T-cell (primary cell): ENCODE results near the gene DENND2A. TPM values are rescaled to one million over a fixed set of nuclear protein-coding genes. Genes with fewer than 3 reads are reported as not detected.

ENCODE experiments used
- ATAC-seq, 4 experiments: fragments of 200-7000 bp in 3 of 4; fragments of 150-1000 bp in 1 of 4; cut with Tn5 transposase; replicated peaks in 1 of 4; 1 replicate in 3 of 4; 2 replicates in 1 of 4; pipeline ENCODE4 v1.10.0; 2021; ENCODE audit warnings: moderate library complexity in 3 of 4, mild to moderate bottlenecking in 2 of 4, moderate number of reproducible peaks in 1 of 4
- CTCF ChIA-PET, 2 donors: fragments of 300-600 bp; sonication (Branson Sonifier 250); formaldehyde crosslinking; loops; one replicate each; lab custom pipeline; 2022; ENCODE audit warnings: antibody characterized with exemption in 2 of 2; lab: Charles Lee
- POLR2A ChIA-PET, 2 donors: fragments of 300-600 bp; sonication (Branson Sonifier 250); formaldehyde crosslinking; loops; one replicate each; lab custom pipeline; 2022; ENCODE audit warnings: antibody characterized with exemption in 2 of 2; lab: Charles Lee
- DNase-seq, 35 experiments: peaks; one replicate each; pipeline versions ENCODE4 v3.0.0 to v3.0.0-alpha.2; 2013 to 2023
- H3K27ac ChIP-seq: one replicate; pipeline ENCODE4 v1.5.1; 2013; ENCODE audit warnings: low read length
- H3K27me3 ChIP-seq, 2 experiments: replicated peaks in 1 of 2; 1 replicate in 1 of 2; 2 replicates in 1 of 2; pipeline versions ENCODE4 v1.6.1 to v1.7.0; 2013; ENCODE audit warnings: low read length in 1 of 2, mixed read lengths in 1 of 2; ENCODE audit not compliant: control insufficient read depth in 2 of 2, insufficient read depth in 2 of 2; ENCODE audit errors: extremely low read depth in 1 of 2
- H3K36me3 ChIP-seq, 2 donors: 1 replicate in 1 of 2; 2 replicates in 1 of 2; pipeline versions ENCODE4 v1.6.1 to v1.7.0; 2013; ENCODE audit warnings: low read length in 1 of 2; ENCODE audit not compliant: control insufficient read depth in 2 of 2, insufficient read depth in 1 of 2; ENCODE audit errors: extremely low read depth in 1 of 2
- H3K4me1 ChIP-seq, 2 experiments: 1 replicate in 1 of 2; 2 replicates in 1 of 2; pipeline versions ENCODE4 v1.6.1 to v1.7.0; 2013; ENCODE audit warnings: low read length in 2 of 2, mixed read lengths in 1 of 2; ENCODE audit not compliant: insufficient read depth in 2 of 2, control insufficient read depth in 1 of 2; ENCODE audit errors: extremely low read depth in 1 of 2
- H3K4me3 ChIP-seq, 2 donors: 1 replicate in 1 of 2; 2 replicates in 1 of 2; pipeline versions ENCODE4 v1.5.1 to v1.7.0; 2013; ENCODE audit warnings: mild to moderate bottlenecking in 2 of 2, low read length in 1 of 2, moderate library complexity in 1 of 2; ENCODE audit not compliant: control insufficient read depth in 1 of 2; ENCODE audit errors: extremely low read depth in 1 of 2
- H3K9me3 ChIP-seq: 2 replicates; pipeline ENCODE4 v1.7.0; 2013
- H3K27ac Mint-ChIP-seq, 2 donors: one replicate each; pipeline ENCODE4 v1.8.0; 2020 to 2021; ENCODE audit warnings: mild to moderate bottlenecking in 2 of 2, mixed read lengths in 2 of 2
- H3K27me3 Mint-ChIP-seq, 2 donors: one replicate each; pipeline ENCODE4 v1.8.0; 2021 to 2022; ENCODE audit warnings: mixed read lengths in 2 of 2
- H3K36me3 Mint-ChIP-seq: one replicate; pipeline ENCODE4 v1.8.0; 2021; ENCODE audit warnings: mixed read lengths
- H3K4me1 Mint-ChIP-seq, 3 donors: one replicate each; pipeline ENCODE4 v1.8.0; 2020 to 2022; ENCODE audit warnings: mixed read lengths in 3 of 3, mild to moderate bottlenecking in 1 of 3
- H3K4me3 Mint-ChIP-seq, 3 donors: one replicate each; pipeline ENCODE4 v1.8.0; 2020 to 2022; ENCODE audit warnings: mild to moderate bottlenecking in 3 of 3, mixed read lengths in 3 of 3, moderate library complexity in 3 of 3
- H3K9me3 Mint-ChIP-seq, 3 donors: one replicate each; pipeline ENCODE4 v1.8.0; 2020 to 2022; ENCODE audit warnings: mixed read lengths in 3 of 3
- WGBS: methylation state at CpG from one replicate; pipeline ENCODE4 v1.1.5; 2013; ENCODE audit warnings: missing lambda C conversion rate; ENCODE audit not compliant: insufficient coverage; 5-methylcytosine and 5-hydroxymethylcytosine counted together
- total RNA-seq, 35 experiments: library from RNA in 6 of 35; stranded (reverse) in 6 of 35; fragments of 120-200 nt in 1 of 35; gene quantifications; one replicate each; pipeline versions ENCODE4 v1.2.1 to v1.2.4 and lab custom pipeline; 2013 to 2026

The DENND2A gene
- total RNA-seq, 5 donors from 2014 or later (not counting 1 experiment from before 2014, with no cell fraction given), result 0.09 TPM; not detected in 4

DNA sequence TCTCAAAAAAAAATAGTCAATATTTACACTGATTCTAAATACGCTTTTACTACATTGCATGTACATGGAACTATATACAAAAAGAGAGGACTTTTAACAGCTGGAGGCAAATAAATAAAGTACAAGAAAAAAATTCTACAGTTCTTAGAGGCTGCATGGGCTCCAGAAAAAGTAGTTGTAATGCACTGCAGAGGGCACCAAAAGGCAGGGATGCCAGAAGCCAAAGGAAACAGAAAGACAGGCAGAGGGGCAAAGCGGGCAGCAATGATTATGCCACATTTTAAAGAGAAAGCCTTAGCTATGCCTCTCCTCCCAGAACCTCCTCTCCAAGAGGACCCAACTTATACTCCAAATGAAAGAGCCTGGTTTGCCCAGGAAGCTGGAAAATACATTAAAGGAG is 20.5 kb upstream of the DENND2A start:
- H3K9me3 Mint-ChIP-seq, result no peaks in the 10 kb centered on the region
- no peaks in the 10 kb centered on the region for H3K9me3 ChIP-seq
- H3K27me3 Mint-ChIP-seq, result peaks cover 0 to 11% of the 10 kb centered on the region in 2 donors
- H3K4me3 Mint-ChIP-seq, result no peak overlapping the region
- WGBS, result no CpG with 5 or more reads among the region's 2 CpGs
- H3K4me1 ChIP-seq, result peaks cover 0 to 12% of the 10 kb centered on the region in 2 experiments
- H3K4me1 Mint-ChIP-seq, result peaks cover 10 to 12% (median 12%) of the 10 kb centered on the region in 3 donors
- no peak for DNase-seq
- peaks cover 0 to 12% of the 10 kb centered on the region in 2 experiments for H3K27me3 ChIP-seq
- H3K27ac ChIP-seq, result no peak overlapping the region
- CTCF ChIA-PET, result interaction anchor here in 1 of 2 donors (1.3 kb wide), 1 partner anchor 9 kb away, joined by 3 read pairs; no protein-coding TSS in a partner anchor
- H3K36me3 Mint-ChIP-seq, result peaks cover 5% of the 10 kb centered on the region
- no peak overlapping the region for H3K4me3 ChIP-seq
- ATAC-seq, result no peak
- no peak overlapping the region for H3K27ac Mint-ChIP-seq
- no peaks in the 10 kb centered on the region for H3K36me3 ChIP-seq
- POLR2A ChIA-PET, result no interaction called here

DNA sequence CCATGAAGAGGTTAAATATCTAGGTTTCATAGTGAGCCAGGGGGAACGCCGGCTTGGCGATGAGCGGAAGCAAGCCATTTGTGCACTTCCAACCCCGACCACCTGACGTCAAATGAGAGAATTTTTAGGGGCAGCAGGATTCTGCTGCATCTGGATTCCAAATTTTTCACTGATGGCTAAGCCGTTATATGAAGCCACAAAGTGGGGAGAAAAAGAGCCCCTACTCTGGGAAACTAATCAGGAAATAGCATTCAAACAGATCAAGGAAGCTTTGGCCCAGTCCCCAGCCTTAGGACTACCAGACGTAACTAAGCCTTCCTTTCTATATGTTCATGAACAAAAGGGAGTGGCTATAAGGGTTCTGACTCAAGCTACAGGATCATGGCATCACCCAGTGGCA is 19.2 kb upstream of the DENND2A start:
- peaks cover 0 to 16% of the 10 kb centered on the region in 2 experiments for H3K4me1 ChIP-seq
- H3K27me3 ChIP-seq, result peaks cover 0 to 15% of the 10 kb centered on the region in 2 experiments
- CTCF ChIA-PET, result interaction anchor here in 1 of 2 donors (1.1 kb wide), 1 partner anchor 10 kb away, joined by 3 read pairs; no protein-coding TSS in a partner anchor
- no peak overlapping the region for H3K4me3 Mint-ChIP-seq
- H3K9me3 Mint-ChIP-seq, result no peaks in the 10 kb centered on the region
- H3K36me3 ChIP-seq, result no peaks in the 10 kb centered on the region
- WGBS, result 94% methylated on average over 7 of the region's 8 CpGs
- DNase-seq (no peak), ATAC-seq (no peak)
- H3K4me3 ChIP-seq, result no peak overlapping the region
- peaks cover 14 to 18% (median 17%) of the 10 kb centered on the region in 3 donors for H3K4me1 Mint-ChIP-seq
- H3K27me3 Mint-ChIP-seq, result peaks cover 0 to 7% of the 10 kb centered on the region in 2 donors
- no peak overlapping the region for H3K27ac ChIP-seq
- no peaks in the 10 kb centered on the region for H3K9me3 ChIP-seq
- peaks cover 5% of the 10 kb centered on the region for H3K36me3 Mint-ChIP-seq
- no peak overlapping the region for H3K27ac Mint-ChIP-seq
- POLR2A ChIA-PET, result no interaction called here

DNA sequence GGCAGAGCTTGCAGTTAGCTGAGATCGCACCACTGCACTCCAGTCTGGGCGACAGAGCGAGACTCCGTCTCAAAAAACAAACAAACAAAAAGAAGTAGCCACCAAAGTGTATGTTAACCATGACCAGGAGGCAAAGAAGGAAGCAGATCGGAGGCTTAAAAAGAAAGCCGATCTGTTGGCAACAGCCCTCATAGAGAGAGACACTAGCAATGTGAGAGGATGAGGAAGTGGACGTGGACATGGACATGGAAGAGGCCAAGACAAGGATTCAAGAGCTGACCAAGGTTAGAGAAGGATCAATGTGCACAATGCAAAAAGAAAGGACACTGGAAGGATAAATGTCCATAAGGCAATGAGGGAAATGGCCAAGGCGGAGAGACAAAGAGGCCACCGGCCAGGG is 17.3 kb upstream of the DENND2A start:
- Histone ChIP-seq H3K4me3 (no peak overlapping the region), H3K27ac (no peak overlapping the region), H3K36me3 (no peaks in the 10 kb centered on the region), H3K4me1 (peaks cover 0 to 21% of the 10 kb centered on the region in 2 experiments), H3K27me3 (peaks cover 0 to 15% of the 10 kb centered on the region in 2 experiments), H3K9me3 (no peaks in the 10 kb centered on the region)
- H3K36me3 Mint-ChIP-seq, result no peaks in the 10 kb centered on the region
- WGBS, result 98% methylated on average over 5 of the region's 9 CpGs
- no peak for ATAC-seq
- no peak overlapping the region for H3K27ac Mint-ChIP-seq
- peaks cover 18 to 25% (median 21%) of the 10 kb centered on the region in 3 donors for H3K4me1 Mint-ChIP-seq
- CTCF ChIA-PET, result interaction anchor here in 1 of 2 donors (0.7 kb wide), 1 partner anchor 162 kb away, joined by 6 read pairs; no protein-coding TSS in a partner anchor
- DNase-seq, result no peak
- H3K4me3 Mint-ChIP-seq, result no peak overlapping the region
- no peaks in the 10 kb centered on the region for H3K9me3 Mint-ChIP-seq
- POLR2A ChIA-PET, result interaction anchor here in 1 of 2 donors (0.6 kb wide), 1 partner anchor 57 kb away, joined by 3 read pairs; no protein-coding TSS in a partner anchor
- peaks cover 0 to 10% of the 10 kb centered on the region in 2 donors for H3K27me3 Mint-ChIP-seq

- Mint-ChIP-seq H3K9me3 (no peaks in the 10 kb centered on the region), H3K27me3 (peaks cover 0 to 10% of the 10 kb centered on the region in 2 donors), H3K36me3 (no peaks in the 10 kb centered on the region), H3K27ac (peak overlapping the region; percentile 89 to 95), H3K4me3 (peak overlapping the region; percentile 65 to 83 (median 73)), H3K4me1 (peaks cover 18 to 25% (median 21%) of the 10 kb centered on the region in 3 donors)
- Histone ChIP-seq H3K27ac (peak overlapping the region; percentile 56), H3K4me3 (peak overlapping the region in 1 of 2 donors; percentile 30), H3K9me3 (no peaks in the 10 kb centered on the region), H3K4me1 (peaks cover 0 to 21% of the 10 kb centered on the region in 2 experiments), H3K36me3 (no peaks in the 10 kb centered on the region), H3K27me3 (peaks cover 0 to 22% of the 10 kb centered on the region in 2 experiments)
- 81% methylated on average over 7 of the region's 11 CpGs for WGBS
- peak; percentile 66 to 92 (median 87) for ATAC-seq
- ChIA-PET CTCF (interaction anchor here in 1 of 2 donors (0.7 kb wide), 1 partner anchor 161 kb away, joined by 6 read pairs; no protein-coding TSS in a partner anchor), POLR2A (no interaction called here)
- DNase-seq, result peak in 14 of 35 experiments; percentile 8 to 61 (median 22)
These were observed 16.2 kb upstream of the DENND2A start for GRCh38 chr7:140656548-140657515.

DNA sequence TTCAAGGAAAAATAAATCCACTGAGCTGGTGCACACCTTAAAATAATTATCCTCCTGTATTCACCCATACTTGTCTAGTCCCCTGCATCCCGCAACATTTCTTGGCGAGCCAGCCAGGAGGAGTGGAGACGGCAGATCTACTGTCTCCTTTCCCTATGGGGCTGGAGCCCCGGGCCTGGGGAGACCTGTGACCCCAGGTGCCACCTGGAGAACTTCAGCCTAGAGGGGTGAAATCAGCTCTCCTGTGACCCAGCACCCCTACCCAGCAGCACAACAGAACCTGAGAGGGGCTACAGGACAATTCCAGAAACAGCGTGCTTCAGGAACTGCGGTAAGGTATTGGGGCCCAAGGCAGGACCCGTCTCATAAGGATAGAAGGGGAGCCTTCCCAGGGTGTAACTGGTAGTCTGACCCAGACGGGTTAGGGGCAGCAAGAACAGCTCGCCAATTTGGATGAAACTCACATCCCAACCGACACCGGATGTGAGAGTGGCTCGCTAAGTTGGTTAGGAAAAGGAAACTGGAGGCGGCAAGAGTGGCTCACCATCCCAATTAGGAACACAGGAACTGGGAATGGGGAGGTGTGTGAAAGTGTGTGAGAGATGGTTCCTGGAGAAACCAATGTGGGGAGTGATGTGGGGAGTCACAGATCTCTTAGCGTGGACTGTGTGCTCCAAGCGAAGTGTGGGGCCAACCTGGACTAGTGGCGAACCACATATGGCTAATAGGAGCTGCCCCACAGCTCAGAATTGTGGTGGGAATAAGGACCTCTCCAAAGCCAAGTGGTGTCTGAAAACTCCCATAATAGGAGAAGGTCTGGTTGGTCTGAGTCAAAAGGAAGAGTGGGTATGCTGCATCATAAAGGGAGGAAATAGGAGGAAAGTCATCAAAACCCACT is 15.1 kb upstream of the DENND2A start:
- ChIA-PET CTCF (no interaction called here), POLR2A (no interaction called here)
- H3K27me3 ChIP-seq, result peaks cover 0 to 24% of the 10 kb centered on the region in 2 experiments
- no peak for DNase-seq
- Mint-ChIP-seq H3K27ac (peak overlapping the region; percentile 89 to 95), H3K9me3 (no peaks in the 10 kb centered on the region), H3K36me3 (no peaks in the 10 kb centered on the region), H3K4me3 (peak overlapping the region in 2 of 3 donors; percentile 73 to 83), H3K27me3 (peaks cover 0 to 10% of the 10 kb centered on the region in 2 donors), H3K4me1 (peaks cover 18 to 25% (median 21%) of the 10 kb centered on the region in 3 donors)
- H3K4me3 ChIP-seq, result no peak overlapping the region
- 96% methylated on average over 13 of the region's 16 CpGs for WGBS
- H3K9me3 ChIP-seq, result no peaks in the 10 kb centered on the region
- H3K27ac ChIP-seq, result no peak overlapping the region
- no peaks in the 10 kb centered on the region for H3K36me3 ChIP-seq
- peaks cover 0 to 21% of the 10 kb centered on the region in 2 experiments for H3K4me1 ChIP-seq
- no peak for ATAC-seq
